ENCODE measurements around the gene ANKRD12. TPM values are rescaled to one million over a fixed set of nuclear protein-coding genes. Genes with fewer than 3 reads are reported as not detected.
"Not testable (repeated sequence)": the region's sequence is repeated elsewhere in the genome, so short reads cannot be mapped to it uniquely, and the experiment has no call there.

ANKRD12 gene
- total RNA-seq, 1 experiment from 2014 or later: 43.4 TPM

GRCh38 chr18:9171919-9172318 lies 35.3 kb downstream of the ANKRD12 start:
- Mint-ChIP-seq H3K36me3 (peaks cover 21% of the 10 kb centered on the region), H3K9me3 (peaks cover 18% of the 10 kb centered on the region)
- H3K27ac Mint-ChIP-seq; H3K4me3 Mint-ChIP-seq; H3K4me1 Mint-ChIP-seq; POLR2A ChIA-PET; DNase-seq (ENCODE audit: low spot score); ATAC-seq; H3K27me3 Mint-ChIP-seq (ENCODE audit: low read depth): not testable (repeated sequence)
- peak; percentile 65 for TF ChIP-seq ZNF317 (CRISPR knock-in tag; IDR thresholded peaks at IDR 0.05; ENCODE audit: borderline replicate concordance, low read depth)
- CTCF ChIA-PET: interaction anchor here (0.7 kb wide), 1 partner anchor 272 kb away, joined by 3 read pairs; no protein-coding TSS in a partner anchor

DNA sequence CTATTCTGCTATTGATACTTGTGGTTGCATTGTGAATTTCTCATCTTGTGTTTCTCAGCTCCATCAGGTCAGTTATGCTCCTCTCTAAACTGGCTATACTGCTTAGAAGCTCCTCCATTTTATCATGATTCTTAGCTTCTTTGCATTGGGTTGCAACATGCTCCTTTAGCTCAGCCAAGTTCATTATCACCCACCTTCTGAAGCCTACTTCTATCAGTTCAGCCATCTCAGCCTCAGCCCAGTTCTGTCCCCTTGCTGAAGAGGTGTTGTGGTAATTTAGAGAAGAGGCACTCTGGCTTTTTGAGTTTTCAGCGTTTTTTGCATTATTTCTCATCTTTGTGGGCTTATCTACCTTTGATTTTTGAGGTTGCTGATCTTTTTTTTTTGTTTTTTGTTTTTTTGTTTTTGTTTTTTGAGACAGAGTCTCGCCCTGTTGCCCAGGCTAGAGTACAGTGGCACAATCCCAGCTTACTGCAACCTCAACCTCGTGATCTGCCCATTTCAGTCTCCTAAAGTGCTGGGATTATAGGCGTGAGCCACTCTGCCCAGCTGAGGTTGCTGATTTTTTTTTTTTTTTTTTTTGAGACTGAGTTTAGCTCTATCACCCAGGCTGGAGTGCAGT lies 36.0 kb downstream of the ANKRD12 start:
- DNase-seq (ENCODE audit: low spot score) (no peak), ATAC-seq (no peak)
- H3K27me3 Mint-ChIP-seq (ENCODE audit: low read depth): peaks cover 2% of the 10 kb centered on the region; the same call in 1 of the 2 replicates
- no peak overlapping the region for H3K27ac Mint-ChIP-seq
- no peak overlapping the region for H3K4me3 Mint-ChIP-seq
- 0 out of 2 replicates have a peak, but pooled peaks cover 4% of the 10 kb centered on the region for H3K4me1 Mint-ChIP-seq
- peaks cover 18% of the 10 kb centered on the region for H3K9me3 Mint-ChIP-seq
- CTCF ChIA-PET: no interaction called here
- POLR2A ChIA-PET: no interaction called here
- H3K36me3 Mint-ChIP-seq: peaks cover 21% of the 10 kb centered on the region
- TF ChIP-seq KAT7 (CRISPR knock-in tag; IDR thresholded peaks at IDR 0.05; ENCODE audit: borderline replicate concordance) (no peak), SMAD3 (CRISPR knock-in tag; IDR thresholded peaks at IDR 0.05; ENCODE audit: borderline replicate concordance) (no peak), TP53 (CRISPR knock-in tag; IDR thresholded peaks at IDR 0.05) (no peak), CREM (CRISPR knock-in tag; IDR thresholded peaks at IDR 0.05) (no peak), CBFB (CRISPR knock-in tag; IDR thresholded peaks at IDR 0.05; ENCODE audit: low read depth) (no peak), ATF2 (CRISPR knock-in tag; IDR thresholded peaks at IDR 0.05; ENCODE audit: borderline replicate concordance, low read depth) (no peak), OVOL2 (CRISPR knock-in tag; IDR thresholded peaks at IDR 0.05; ENCODE audit: borderline replicate concordance) (no peak), ZNF232 (CRISPR knock-in tag; IDR thresholded peaks at IDR 0.05) (no peak), ATF6 (CRISPR knock-in tag; IDR thresholded peaks at IDR 0.05) (no peak), USF1 (CRISPR knock-in tag; IDR thresholded peaks at IDR 0.05) (no peak), FOXP4 (CRISPR knock-in tag; IDR thresholded peaks at IDR 0.05) (no peak), NFATC4 (CRISPR knock-in tag; IDR thresholded peaks at IDR 0.05) (no peak), ATF3 (CRISPR knock-in tag; conservative IDR thresholded peaks at IDR 0.05) (no peak), USF2 (CRISPR knock-in tag; IDR thresholded peaks at IDR 0.05) (no peak), ZBTB43 (CRISPR knock-in tag; IDR thresholded peaks at IDR 0.05) (no peak), SOX15 (CRISPR knock-in tag; IDR thresholded peaks at IDR 0.05) (no peak)
- TF ChIP-seq, protein P1, sequence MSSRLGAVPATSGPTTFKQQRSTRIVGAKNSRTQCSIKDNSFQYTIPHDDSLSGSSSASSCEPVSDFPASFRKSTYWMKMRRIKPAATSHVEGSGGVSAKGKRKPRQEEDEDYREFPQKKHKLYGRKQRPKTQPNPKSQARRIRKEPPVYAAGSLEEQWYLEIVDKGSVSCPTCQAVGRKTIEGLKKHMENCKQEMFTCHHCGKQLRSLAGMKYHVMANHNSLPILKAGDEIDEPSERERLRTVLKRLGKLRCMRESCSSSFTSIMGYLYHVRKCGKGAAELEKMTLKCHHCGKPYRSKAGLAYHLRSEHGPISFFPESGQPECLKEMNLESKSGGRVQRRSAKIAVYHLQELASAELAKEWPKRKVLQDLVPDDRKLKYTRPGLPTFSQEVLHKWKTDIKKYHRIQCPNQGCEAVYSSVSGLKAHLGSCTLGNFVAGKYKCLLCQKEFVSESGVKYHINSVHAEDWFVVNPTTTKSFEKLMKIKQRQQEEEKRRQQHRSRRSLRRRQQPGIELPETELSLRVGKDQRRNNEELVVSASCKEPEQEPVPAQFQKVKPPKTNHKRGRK (CRISPR knock-in tag; IDR thresholded peaks at IDR 0.05; ENCODE audit: borderline replicate concordance): no peak
- TF ChIP-seq, protein P2, sequence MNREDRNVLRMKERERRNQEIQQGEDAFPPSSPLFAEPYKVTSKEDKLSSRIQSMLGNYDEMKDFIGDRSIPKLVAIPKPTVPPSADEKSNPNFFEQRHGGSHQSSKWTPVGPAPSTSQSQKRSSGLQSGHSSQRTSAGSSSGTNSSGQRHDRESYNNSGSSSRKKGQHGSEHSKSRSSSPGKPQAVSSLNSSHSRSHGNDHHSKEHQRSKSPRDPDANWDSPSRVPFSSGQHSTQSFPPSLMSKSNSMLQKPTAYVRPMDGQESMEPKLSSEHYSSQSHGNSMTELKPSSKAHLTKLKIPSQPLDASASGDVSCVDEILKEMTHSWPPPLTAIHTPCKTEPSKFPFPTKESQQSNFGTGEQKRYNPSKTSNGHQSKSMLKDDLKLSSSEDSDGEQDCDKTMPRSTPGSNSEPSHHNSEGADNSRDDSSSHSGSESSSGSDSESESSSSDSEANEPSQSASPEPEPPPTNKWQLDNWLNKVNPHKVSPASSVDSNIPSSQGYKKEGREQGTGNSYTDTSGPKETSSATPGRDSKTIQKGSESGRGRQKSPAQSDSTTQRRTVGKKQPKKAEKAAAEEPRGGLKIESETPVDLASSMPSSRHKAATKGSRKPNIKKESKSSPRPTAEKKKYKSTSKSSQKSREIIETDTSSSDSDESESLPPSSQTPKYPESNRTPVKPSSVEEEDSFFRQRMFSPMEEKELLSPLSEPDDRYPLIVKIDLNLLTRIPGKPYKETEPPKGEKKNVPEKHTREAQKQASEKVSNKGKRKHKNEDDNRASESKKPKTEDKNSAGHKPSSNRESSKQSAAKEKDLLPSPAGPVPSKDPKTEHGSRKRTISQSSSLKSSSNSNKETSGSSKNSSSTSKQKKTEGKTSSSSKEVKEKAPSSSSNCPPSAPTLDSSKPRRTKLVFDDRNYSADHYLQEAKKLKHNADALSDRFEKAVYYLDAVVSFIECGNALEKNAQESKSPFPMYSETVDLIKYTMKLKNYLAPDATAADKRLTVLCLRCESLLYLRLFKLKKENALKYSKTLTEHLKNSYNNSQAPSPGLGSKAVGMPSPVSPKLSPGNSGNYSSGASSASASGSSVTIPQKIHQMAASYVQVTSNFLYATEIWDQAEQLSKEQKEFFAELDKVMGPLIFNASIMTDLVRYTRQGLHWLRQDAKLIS (CRISPR knock-in tag; IDR thresholded peaks at IDR 0.05; ENCODE audit: borderline replicate concordance): no peak
